Measurements from ENCODE around the gene AMBRA1.

AMBRA1 gene

DNA sequence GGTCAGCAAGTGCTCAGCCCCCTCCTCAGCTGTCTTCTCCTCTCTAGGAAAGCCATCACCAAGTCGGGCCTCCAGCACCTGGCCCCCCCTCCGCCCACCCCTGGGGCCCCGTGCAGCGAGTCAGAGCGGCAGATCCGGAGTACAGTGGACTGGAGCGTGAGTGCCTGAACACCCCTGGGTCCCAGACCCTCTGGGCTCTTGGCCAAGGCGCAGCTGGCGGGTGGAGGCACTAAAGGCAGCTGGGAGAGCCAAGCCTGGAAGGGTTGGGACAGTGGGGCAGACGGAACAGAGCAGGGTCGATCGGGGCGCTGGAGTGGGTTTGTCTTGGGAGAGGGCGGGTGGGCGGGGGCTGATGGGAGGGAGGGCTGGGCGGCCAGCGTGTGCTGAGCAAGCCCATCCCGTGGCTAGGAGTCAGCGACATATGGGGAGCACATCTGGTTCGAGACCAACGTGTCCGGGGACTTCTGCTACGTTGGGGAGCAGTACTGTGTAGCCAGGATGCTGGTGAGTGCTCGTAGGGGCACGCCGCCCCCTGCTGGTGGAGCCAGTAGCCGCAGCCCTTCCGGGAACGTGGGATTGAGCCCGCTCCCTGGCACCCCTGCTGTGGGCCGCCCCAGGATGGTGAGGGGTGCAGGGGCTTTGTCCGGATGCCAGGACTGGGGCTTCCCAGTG lies 226.4 kb downstream of the AMBRA1 start:
- ATAC-seq = peak; percentile 72

GRCh38 chr11:46366661-46367161 lies 227.1 kb downstream of the AMBRA1 start:
- TF ChIP-seq CREB5 (CRISPR knock-in tag; IDR thresholded peaks at IDR 0.05; ENCODE audit: low read depth) (no peak), ZFP30 (CRISPR knock-in tag; IDR thresholded peaks at IDR 0.05) (no peak), OSR1 (CRISPR knock-in tag; IDR thresholded peaks at IDR 0.05) (no peak), CSRNP3 (CRISPR knock-in tag; IDR thresholded peaks at IDR 0.05) (no peak), ZFP3 (CRISPR knock-in tag; IDR thresholded peaks at IDR 0.05) (no peak), CSDC2 (CRISPR knock-in tag; IDR thresholded peaks at IDR 0.05) (no peak), ZC3H10 (CRISPR knock-in tag; IDR thresholded peaks at IDR 0.05) (no peak), BACH2 (CRISPR knock-in tag; IDR thresholded peaks at IDR 0.05; ENCODE audit: borderline replicate concordance) (no peak), ESRRG (CRISPR knock-in tag; IDR thresholded peaks at IDR 0.05) (no peak)
- no peak for ATAC-seq

More for the DNA sequence above, 226.4 kb downstream of the AMBRA1 start:
- TF ChIP-seq CSRNP3 (CRISPR knock-in tag; IDR thresholded peaks at IDR 0.05) (no peak), SNAI2 (CRISPR knock-in tag; IDR thresholded peaks at IDR 0.05) (no peak), ZNF565 (CRISPR knock-in tag; conservative IDR thresholded peaks at IDR 0.05; ENCODE audit: low read depth) (no peak), ZFP30 (CRISPR knock-in tag; IDR thresholded peaks at IDR 0.05) (no peak), RARB (CRISPR knock-in tag; IDR thresholded peaks at IDR 0.05) (no peak), TCF4 (CRISPR knock-in tag; IDR thresholded peaks at IDR 0.05; ENCODE audit: borderline replicate concordance) (no peak), POU6F1 (CRISPR knock-in tag; IDR thresholded peaks at IDR 0.05; ENCODE audit: borderline replicate concordance, low read depth) (no peak), GLIS3 (CRISPR knock-in tag; IDR thresholded peaks at IDR 0.05) (no peak), ARNTL (CRISPR knock-in tag; IDR thresholded peaks at IDR 0.05; ENCODE audit: borderline replicate concordance, low read depth) (no peak), ESRRG (CRISPR knock-in tag; IDR thresholded peaks at IDR 0.05) (no peak), CREB5 (CRISPR knock-in tag; IDR thresholded peaks at IDR 0.05; ENCODE audit: low read depth) (no peak), CSDC2 (CRISPR knock-in tag; IDR thresholded peaks at IDR 0.05) (no peak), TOX (CRISPR knock-in tag; IDR thresholded peaks at IDR 0.05; ENCODE audit: borderline replicate concordance) (no peak), ZNF8 (CRISPR knock-in tag; IDR thresholded peaks at IDR 0.05) (no peak), ISL1 (CRISPR knock-in tag; IDR thresholded peaks at IDR 0.05) (no peak), ZNF70 (CRISPR knock-in tag; IDR thresholded peaks at IDR 0.05) (no peak), TSHZ2 (CRISPR knock-in tag; IDR thresholded peaks at IDR 0.05) (no peak), PPARA (CRISPR knock-in tag; IDR thresholded peaks at IDR 0.05; ENCODE audit: borderline replicate concordance) (no peak)
- TF ChIP-seq, protein P1, sequence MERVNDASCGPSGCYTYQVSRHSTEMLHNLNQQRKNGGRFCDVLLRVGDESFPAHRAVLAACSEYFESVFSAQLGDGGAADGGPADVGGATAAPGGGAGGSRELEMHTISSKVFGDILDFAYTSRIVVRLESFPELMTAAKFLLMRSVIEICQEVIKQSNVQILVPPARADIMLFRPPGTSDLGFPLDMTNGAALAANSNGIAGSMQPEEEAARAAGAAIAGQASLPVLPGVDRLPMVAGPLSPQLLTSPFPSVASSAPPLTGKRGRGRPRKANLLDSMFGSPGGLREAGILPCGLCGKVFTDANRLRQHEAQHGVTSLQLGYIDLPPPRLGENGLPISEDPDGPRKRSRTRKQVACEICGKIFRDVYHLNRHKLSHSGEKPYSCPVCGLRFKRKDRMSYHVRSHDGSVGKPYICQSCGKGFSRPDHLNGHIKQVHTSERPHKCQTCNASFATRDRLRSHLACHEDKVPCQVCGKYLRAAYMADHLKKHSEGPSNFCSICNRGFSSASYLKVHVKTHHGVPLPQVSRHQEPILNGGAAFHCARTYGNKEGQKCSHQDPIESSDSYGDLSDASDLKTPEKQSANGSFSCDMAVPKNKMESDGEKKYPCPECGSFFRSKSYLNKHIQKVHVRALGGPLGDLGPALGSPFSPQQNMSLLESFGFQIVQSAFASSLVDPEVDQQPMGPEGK (CRISPR knock-in tag; IDR thresholded peaks at IDR 0.05; ENCODE audit: borderline replicate concordance) = no peak

Data from SK-N-SH treated with all-trans-retinoic acid at 6 μM for 48 hours (cell line).